RWPE1 (cell line): ENCODE results near the gene SH3RF1.

Source experiments
- CTCF ChIA-PET: fragments of 350-600 bp; sonication (Branson Sonifier 250); formaldehyde crosslinking; extraction: SDS; loops from one replicate; lab custom pipeline; 2021; lab: Yijun Ruan, JAX
- POLR2A ChIA-PET: fragments of 400-600 bp; formaldehyde crosslinking; extraction: SDS; loops from one replicate; lab custom pipeline; 2020; ENCODE audit warnings: antibody characterized with exemption; ENCODE audit not compliant: low non-redundant PET; lab: Yijun Ruan, JAX
- DNase-seq: peaks from one replicate; pipeline ENCODE4 v3.0.0; 2012; ENCODE audit warnings: low spot score
- H3K27ac ChIP-seq: fragments of 450-650 bp; 2 replicates; pipeline ENCODE4 v1.5.1; 2017
- CTCF ChIP-seq: fragments of 450-650 bp; conservative IDR thresholded peaks from 2 replicates; pipeline ENCODE4 v1.5.1; 2017; ENCODE audit warnings: low read depth, mild to moderate bottlenecking

Gene SH3RF1

GRCh38 chr4:169070071-169070894 is 200.5 kb downstream of the SH3RF1 start:
- ChIA-PET CTCF (interaction anchor here (0.6 to 1.0 kb wide), 3 partner anchors 10 to 661 kb away, joined by 3 read pairs; no protein-coding TSS in a partner anchor), POLR2A (no interaction called here)
- no peak for TF ChIP-seq CTCF
- peak; percentile 93 for DNase-seq
- H3K27ac ChIP-seq = peak overlapping the region; percentile 84

- no peak for TF ChIP-seq CTCF
- peak overlapping the region; percentile 84 for H3K27ac ChIP-seq
- POLR2A ChIA-PET = no interaction called here
- no peak for DNase-seq
- CTCF ChIA-PET = no interaction called here
Observed at GRCh38 chr4:169068423-169068822, 202.3 kb downstream of the SH3RF1 start.

GRCh38 chr4:169066934-169067333 is 203.8 kb downstream of the SH3RF1 start:
- no peak overlapping the region for H3K27ac ChIP-seq
- ChIA-PET POLR2A (no interaction called here), CTCF (no interaction called here)
- TF ChIP-seq CTCF = no peak
- no peak for DNase-seq

- no peak for DNase-seq
- CTCF ChIA-PET = no interaction called here
- H3K27ac ChIP-seq = peak overlapping the region; percentile 46
- TF ChIP-seq CTCF = no peak
- POLR2A ChIA-PET = no interaction called here
Observed at GRCh38 chr4:169064296-169064695, 206.5 kb downstream of the SH3RF1 start.

- no peak for TF ChIP-seq CTCF
- no peak overlapping the region for H3K27ac ChIP-seq
- POLR2A ChIA-PET = no interaction called here
- CTCF ChIA-PET = interaction anchor here (0.6 kb wide), 1 partner anchor 53 kb away, joined by 3 read pairs; no protein-coding TSS in a partner anchor
- no peak for DNase-seq
Observed at GRCh38 chr4:169063441-169063840, 207.3 kb downstream of the SH3RF1 start.

- POLR2A ChIA-PET = no interaction called here
- CTCF ChIA-PET = interaction anchor here (0.6 kb wide), 1 partner anchor 53 kb away, joined by 3 read pairs; no protein-coding TSS in a partner anchor
- no peak for TF ChIP-seq CTCF
- no peak overlapping the region for H3K27ac ChIP-seq
- no peak for DNase-seq
Observed at GRCh38 chr4:169062897-169063244, 207.9 kb downstream of the SH3RF1 start.
